NCI-H345 (cell line): ENCODE results near the gene NEK8.
A peak's percentile ranks its signal among the peaks of the same experiment; 100 is the strongest.
"Not testable (repeated sequence)": the region's sequence is repeated elsewhere in the genome, so short reads cannot be mapped to it uniquely, and the experiment has no call there.

Source experiments
- DNase-seq: peaks from one replicate; lab custom pipeline; 2025; lab: John Stamatoyannopoulos, UW

The NEK8 gene

GRCh38 chr17:28710861-28711722 is 17.5 kb upstream of the NEK8 start:
- peak; percentile 95 for DNase-seq

GRCh38 chr17:28711723-28712031 is 16.9 kb upstream of the NEK8 start, which contains the start of gene PROCA1:
Gene PROCA1, minus strand, starts transcription at chr17:28711888. Its CDS starts 228 bp downstream, at chr17:28711660.
- DNase-seq: peak; percentile 73

DNA sequence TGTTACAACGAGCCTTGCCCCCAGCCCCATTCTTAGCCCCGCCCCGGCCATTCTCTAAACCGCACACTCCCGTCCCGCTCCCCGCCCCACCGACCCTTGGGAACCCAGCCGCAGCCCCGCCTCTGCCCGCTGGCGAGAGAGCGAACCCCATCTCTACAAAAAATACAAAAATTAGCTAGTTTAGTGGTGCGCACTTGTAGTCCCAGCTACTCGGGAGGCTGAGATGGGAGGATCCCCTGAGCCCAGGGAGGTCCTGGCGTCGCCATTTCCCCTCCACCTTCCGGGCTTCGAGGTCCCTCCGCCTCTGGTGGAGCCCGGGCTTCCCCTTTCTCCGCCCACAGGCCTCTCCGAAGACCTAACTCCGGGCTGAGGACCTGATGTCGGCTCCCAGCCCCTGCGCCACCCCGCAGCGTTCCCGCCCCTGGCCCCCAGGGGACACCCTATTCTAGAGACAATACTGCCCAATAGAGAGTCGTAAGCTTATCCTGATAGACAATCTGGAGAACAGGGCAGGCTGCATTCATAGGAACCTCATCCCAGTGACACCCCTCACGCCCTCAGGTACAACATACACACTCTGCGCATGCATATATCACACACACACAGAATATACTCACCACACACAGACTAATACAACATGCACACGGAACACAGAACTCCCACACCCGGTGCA is 16.4 kb upstream of the NEK8 start:
- DNase-seq: peak; percentile 70

- no peak for DNase-seq
Measured at GRCh38 chr17:28712705-28713415, 15.7 kb upstream of the NEK8 start.

DNA sequence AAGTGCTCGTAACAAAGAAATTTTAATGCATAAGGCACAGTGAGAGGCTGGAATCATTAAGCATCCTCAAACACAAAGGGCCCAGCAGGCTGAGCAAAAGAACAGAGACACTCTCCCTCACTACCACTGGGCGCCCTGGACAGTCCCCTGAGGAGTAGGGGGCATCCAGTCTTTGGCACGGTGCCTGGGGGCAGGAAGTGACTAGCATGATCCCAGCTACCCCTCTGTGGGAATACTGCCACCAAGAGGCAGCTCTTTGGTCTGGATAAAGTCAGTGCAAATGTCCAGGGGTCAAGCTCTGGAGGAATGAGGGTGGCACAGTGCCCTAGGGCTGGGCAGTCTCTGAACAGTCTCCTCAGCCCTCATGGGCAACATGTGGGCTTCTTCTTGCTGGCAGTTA is 14.3 kb upstream of the NEK8 start:
- no peak for DNase-seq

GRCh38 chr17:28715217-28715616 is 13.4 kb upstream of the NEK8 start:
- no peak for DNase-seq

DNA sequence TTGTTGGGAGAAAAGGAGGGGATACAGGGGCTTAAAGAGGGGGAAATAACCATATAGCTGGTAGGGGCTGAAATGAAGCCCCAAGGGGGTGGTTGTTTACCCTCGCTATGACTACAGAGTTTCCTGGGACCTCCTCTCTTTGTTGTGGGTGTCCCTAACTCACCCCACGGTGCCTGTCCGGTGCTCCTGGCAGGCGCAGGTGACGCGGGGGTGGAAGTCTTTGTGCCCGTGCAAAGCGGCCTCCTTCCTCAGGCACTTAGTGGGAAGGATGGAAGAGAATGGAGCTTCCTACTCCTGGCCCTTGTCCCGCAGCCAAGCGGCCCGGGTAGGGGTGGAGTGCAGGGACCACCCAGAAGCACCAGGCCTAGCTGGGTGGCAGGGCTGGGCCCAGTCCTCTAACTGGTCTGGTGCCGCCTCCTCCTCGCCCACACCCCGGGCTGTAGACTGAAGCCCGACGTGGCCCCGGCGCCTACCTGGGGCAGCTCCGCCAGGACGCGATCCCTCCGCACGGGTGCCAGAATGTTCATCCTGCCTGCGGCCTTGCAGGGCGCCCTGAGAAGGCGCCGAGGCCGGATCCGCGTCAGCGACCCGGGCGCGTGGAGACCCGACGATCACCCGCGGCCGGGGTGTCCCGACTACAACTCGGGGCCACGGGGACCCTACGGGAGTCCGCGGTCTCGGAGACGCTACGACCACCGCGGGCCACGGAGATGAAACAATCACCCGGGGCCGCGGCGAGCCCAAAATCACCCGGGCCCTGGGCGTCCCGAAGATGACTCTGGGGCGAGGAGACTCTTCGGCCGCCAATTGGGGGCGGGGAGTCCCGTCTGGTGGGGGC is 11.6 kb upstream of the NEK8 start:
- DNase-seq: no peak

DNA sequence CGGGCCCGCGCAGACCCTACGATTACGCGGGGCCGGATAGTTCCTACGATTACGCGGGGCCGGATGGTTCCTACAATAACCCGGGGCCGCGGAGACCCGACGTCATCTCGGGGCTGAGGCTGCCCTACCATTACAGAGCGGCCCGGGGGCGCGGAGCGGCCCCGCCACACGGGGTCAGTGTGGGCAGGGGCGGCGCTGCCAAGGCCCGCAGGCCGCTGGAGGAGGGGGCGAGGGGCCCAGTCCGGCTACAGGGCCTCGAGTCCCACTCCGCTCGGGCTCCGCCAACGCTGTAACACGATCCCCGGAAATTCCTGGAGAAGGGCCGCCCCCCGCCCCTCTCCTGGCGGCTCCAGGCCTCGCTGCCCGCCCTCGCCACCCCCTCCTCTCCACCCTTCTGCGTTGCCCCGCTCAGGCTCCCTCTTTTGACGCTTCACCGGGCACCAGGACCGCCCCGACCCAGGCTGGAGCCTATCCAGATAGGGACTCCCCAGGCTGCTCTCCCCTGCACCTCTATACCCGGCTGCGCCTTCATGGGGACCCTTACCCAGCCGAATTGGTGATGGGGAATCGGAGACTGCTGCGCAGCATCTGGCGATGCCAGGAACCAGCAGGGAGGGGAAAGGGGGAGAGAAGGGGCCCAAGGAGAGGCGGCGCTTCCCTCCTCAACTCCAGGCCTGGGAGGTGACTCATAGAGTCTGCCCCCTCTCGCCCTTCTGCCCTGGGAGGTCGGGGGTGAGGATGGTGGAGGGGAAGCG is 10.8 kb upstream of the NEK8 start, which contains the start of gene RAB34:
RAB34 (minus strand) TSS at position 291 of the 755 bp plus-strand sequence. CDS start 602 bp downstream, outside the sequence.
- DNase-seq: no peak

GRCh38 chr17:28718333-28719020 is 10.1 kb upstream of the NEK8 start:
- DNase-seq: no peak

GRCh38 chr17:28719021-28719433 is 9.6 kb upstream of the NEK8 start:
- DNase-seq: no peak

GRCh38 chr17:28720247-28720996 is 8.2 kb upstream of the NEK8 start:
- no peak for DNase-seq

- DNase-seq: not testable (repeated sequence)
Measured at GRCh38 chr17:28720997-28721329, 7.6 kb upstream of the NEK8 start.

GRCh38 chr17:28722417-28723158 is 6.0 kb upstream of the NEK8 start:
- DNase-seq: no peak

GRCh38 chr17:28723159-28723835 is 5.3 kb upstream of the NEK8 start:
- no peak for DNase-seq

DNA sequence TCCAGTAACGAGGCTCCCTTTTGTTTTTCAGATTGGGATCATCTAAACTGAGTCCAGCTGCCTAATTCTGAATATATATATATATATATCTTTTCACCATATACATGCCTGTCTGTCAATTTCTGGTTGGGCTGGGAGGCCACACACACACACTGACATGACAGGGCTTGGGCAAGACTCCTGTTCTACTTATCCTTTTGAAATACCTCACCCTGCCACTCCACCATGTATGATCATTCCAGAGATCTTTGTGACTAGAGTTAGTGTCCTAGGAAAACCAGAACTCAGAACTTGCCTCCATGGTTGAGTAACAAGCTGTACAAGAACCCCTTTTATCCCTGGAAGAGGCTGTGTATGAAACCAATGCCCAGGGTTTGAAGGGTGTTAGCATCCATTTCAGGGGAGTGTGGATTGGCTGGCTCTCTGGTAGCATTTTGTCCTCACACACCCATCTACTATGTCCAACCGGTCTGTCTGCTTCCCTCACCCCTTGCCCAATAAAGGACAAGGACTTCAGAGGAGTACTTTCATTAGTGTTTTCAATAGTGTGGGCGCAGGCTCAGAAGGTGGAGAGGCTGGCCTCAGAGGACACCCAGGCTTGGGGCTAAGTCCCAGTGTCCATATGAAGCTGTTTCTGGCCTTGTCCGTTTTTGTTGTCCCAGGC is 4.6 kb upstream of the NEK8 start:
- DNase-seq: not testable (repeated sequence)

GRCh38 chr17:28724500-28725165 is 4.0 kb upstream of the NEK8 start:
- no peak for DNase-seq

- DNase-seq: no peak
Measured at GRCh38 chr17:28725166-28725659, 3.4 kb upstream of the NEK8 start.
